Keratinocyte (primary cell): ENCODE measurements around the gene IL1RAP. TPM values are rescaled to one million over a fixed set of nuclear protein-coding genes. Genes with fewer than 3 reads are reported as not detected.

Experiments used
- DNase-seq: peaks from one replicate; pipeline ENCODE4 v3.0.0-alpha.2; 2011; ENCODE audit warnings: low read depth, missing footprints, low spot score
- FAIRE-seq: peaks from 2 replicates; lab custom pipeline; 2011; peaks lifted over from hg19 to GRCh38; lab: Jason Lieb, UNC
- H2AFZ ChIP-seq: 2 replicates; pipeline ENCODE4 v1.6.0; 2012; ENCODE audit warnings: low read length, control low read depth, inconsistent platforms; ENCODE audit not compliant: control insufficient read depth
- H3K27ac ChIP-seq: 2 replicates; pipeline ENCODE4 v1.5.1; 2011; ENCODE audit warnings: low read length; ENCODE audit not compliant: control insufficient read depth, insufficient read depth
- H3K27me3 ChIP-seq: 3 replicates; pipeline ENCODE4 v1.6.0; 2011; ENCODE audit warnings: low read length; ENCODE audit not compliant: control insufficient read depth, insufficient read depth; ENCODE audit errors: extremely low read depth
- H3K36me3 ChIP-seq, 2 experiments: 2 replicates in 1 of 2; 3 replicates in 1 of 2; pipeline ENCODE4 v1.5.1; 2011; ENCODE audit warnings: low read length in 2 of 2, mild to moderate bottlenecking in 1 of 2; ENCODE audit not compliant: control insufficient read depth in 2 of 2, insufficient read depth in 2 of 2; ENCODE audit errors: extremely low read depth in 1 of 2
- H3K4me1 ChIP-seq: 3 replicates; pipeline ENCODE4 v1.5.1; 2011; ENCODE audit warnings: low read length; ENCODE audit not compliant: control insufficient read depth, insufficient read depth; ENCODE audit errors: extremely low read depth
- H3K4me2 ChIP-seq: 3 replicates; pipeline ENCODE4 v1.6.0; 2011; ENCODE audit warnings: low read depth, low read length; ENCODE audit not compliant: control insufficient read depth, insufficient read depth; ENCODE audit errors: extremely low read depth
- H3K4me3 ChIP-seq, 3 experiments: fragments of 200-600 bp in 1 of 3; sonication (generic) in 1 of 3; 2 replicates in 2 of 3; 3 replicates in 1 of 3; pipeline ENCODE4 v1.5.1; 2011 to 2016; ENCODE audit warnings: low read length in 3 of 3, mild to moderate bottlenecking in 3 of 3, control low read depth in 2 of 3, inconsistent platforms in 1 of 3, low read depth in 1 of 3, mixed read lengths in 1 of 3, mixed run types in 1 of 3, moderate library complexity in 1 of 3; ENCODE audit not compliant: control insufficient read depth in 2 of 3, insufficient read depth in 2 of 3; ENCODE audit errors: extremely low read depth in 1 of 3
- H3K79me2 ChIP-seq: 2 replicates; pipeline ENCODE4 v1.6.0; 2012; ENCODE audit warnings: low read length; ENCODE audit not compliant: control insufficient read depth, insufficient read depth
- H3K9ac ChIP-seq: 3 replicates; pipeline ENCODE4 v1.6.0; 2011; ENCODE audit warnings: low read length; ENCODE audit not compliant: control insufficient read depth, insufficient read depth; ENCODE audit errors: extremely low read depth
- H3K9me1 ChIP-seq: 3 replicates; pipeline ENCODE4 v1.6.0; 2011; ENCODE audit warnings: low read length; ENCODE audit not compliant: control insufficient read depth, insufficient read depth; ENCODE audit errors: extremely low read depth
- H3K9me3 ChIP-seq: 2 replicates; pipeline ENCODE4 v1.5.1; 2012; ENCODE audit warnings: low read depth, low read length; ENCODE audit not compliant: control insufficient read depth
- H4K20me1 ChIP-seq: 3 replicates; pipeline ENCODE4 v1.6.0; 2011; ENCODE audit warnings: low read length; ENCODE audit not compliant: control insufficient read depth, insufficient read depth; ENCODE audit errors: extremely low read depth
- EZH2 ChIP-seq: IDR thresholded peaks from one replicate; pipeline ENCODE4 v1.6.1; 2012; ENCODE audit warnings: inconsistent platforms, mild to moderate bottlenecking, low read length, moderate library complexity
- dilution Hi-C: fragments of 300-500 bp; cut with MboI; formaldehyde crosslinking; loops from one replicate; pipeline ENCODE4 v1.7.0; 2020; ENCODE audit warnings: low sequenced_read_pairs; ENCODE audit not compliant: extremely low pct_ligation_motif_present
- polyA plus RNA-seq, 5 experiments: library from polyadenylated mRNA; depleted of rRNA in 3 of 5; stranded (reverse) in 3 of 5; stranded (forward) in 1 of 5; unstranded in 1 of 5; fragments of >200 nt; gene quantifications; 1 replicate in 1 of 5; 2 replicates in 3 of 5; 3 replicates in 1 of 5; pipeline versions ENCODE4 v1.2.1 to v1.2.3, GENCODE V29; 2011 to 2012; ENCODE audit warnings: missing spikeins in 2 of 5, low read depth in 1 of 5, low replicate concordance in 1 of 5
- TF ChIP-seq, protein P1 (sequence below), 3 experiments: IDR thresholded peaks in 1 of 3; conservative IDR thresholded peaks in 1 of 3; optimal IDR thresholded peaks in 1 of 3; 2 replicates in 2 of 3; 3 replicates in 1 of 3; pipeline versions ENCODE3 to v1.5.1; 2011; ENCODE audit warnings: low read length in 3 of 3, mild to moderate bottlenecking in 3 of 3, moderate library complexity in 2 of 3, control low read depth in 1 of 3, inconsistent platforms in 1 of 3; ENCODE audit not compliant: insufficient read depth in 2 of 3; ENCODE audit errors: extremely low read depth in 1 of 3

IL1RAP gene
- polyA plus RNA-seq, 1 donor (not counting 4 experiments of a cell fraction or from before 2014, with no cell fraction given), result 69.7 TPM

DNA sequence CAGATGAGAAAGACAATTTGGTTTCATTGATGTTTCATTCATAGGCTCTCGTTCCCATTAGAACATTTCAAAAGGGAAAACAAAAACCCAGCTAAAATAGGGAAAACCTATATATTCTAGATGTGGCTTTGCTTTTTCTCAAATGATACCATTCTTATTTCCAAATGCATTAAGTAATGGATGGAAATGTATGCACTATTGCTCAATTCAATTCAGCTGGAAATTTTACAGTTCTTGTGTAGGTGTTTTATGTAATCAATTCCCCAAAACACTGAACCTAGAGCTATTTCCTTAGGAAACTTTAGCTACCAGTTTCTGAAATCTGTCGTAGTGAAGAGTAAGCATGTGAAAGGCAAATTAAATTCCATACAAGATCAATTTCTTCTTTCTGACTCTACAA lies 11.7 kb downstream of the IL1RAP start:
- dilution Hi-C loops, result no loop called here

DNA sequence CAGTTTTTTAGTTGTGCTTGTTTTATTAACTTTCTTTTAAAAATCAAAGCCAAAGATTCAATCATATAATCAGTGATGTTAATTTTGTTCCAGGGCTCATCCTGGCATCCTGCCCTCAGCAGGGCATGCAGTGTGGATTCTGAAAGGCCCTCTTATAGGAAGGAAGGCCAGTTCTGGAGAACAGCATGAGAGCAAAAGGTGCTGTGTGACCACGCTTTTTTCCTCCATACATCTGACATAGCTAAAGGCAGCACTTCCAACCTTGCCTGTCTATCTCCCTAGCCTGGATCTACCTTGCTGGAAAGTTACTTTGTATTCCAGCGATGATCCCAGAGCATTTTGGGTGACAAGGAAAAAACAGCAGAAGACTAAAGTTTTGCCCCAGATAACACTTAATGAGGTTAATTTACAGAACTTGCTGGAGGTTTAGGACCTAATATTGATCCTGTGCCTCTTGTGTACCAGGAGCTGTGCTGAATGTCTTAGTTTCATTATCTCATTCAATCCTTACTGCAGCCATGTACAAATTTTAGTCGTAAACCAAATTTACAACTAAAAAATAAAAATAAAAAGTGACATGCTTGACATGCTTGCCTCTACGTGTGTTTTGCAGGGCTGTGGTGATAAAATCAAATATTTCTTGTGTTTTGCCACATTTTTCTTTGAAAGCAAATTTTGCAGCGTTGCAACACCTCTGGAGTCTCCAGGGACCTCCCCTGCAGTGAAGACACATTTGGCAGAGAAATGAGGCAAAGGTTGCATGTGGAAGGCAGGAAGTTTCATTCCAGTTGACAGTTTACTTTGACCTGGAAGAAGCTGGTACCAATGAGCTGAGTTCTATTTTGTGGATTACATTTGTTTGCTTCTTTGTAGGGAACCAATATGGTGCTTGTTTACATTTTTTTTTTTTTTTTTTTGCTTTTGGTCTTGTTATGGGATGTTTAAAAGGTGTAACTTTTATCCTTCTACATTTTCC lies 13.2 kb downstream of the IL1RAP start:
- Histone ChIP-seq H3K27me3 (no peaks in the 10 kb centered on the region), H3K9ac (peak overlapping the region; percentile 11), H3K27ac (peak overlapping the region; percentile 58), H3K9me3 (no peaks in the 10 kb centered on the region), H3K4me1 (peaks cover 56% of the 10 kb centered on the region), H3K9me1 (no peaks in the 10 kb centered on the region), H3K79me2 (peaks cover 72% of the 10 kb centered on the region), H4K20me1 (no peaks in the 10 kb centered on the region), H2AFZ (no peak overlapping the region), H3K4me2 (peak overlapping the region; percentile 66), H3K36me3 (peaks cover 4 to 8% of the 10 kb centered on the region in 2 experiments), H3K4me3 (peak overlapping the region in 1 of 3 experiments; percentile 6)
- TF ChIP-seq EZH2, result no peak
- DNase-seq (no peak), FAIRE-seq (peak; percentile 75)
- dilution Hi-C loops, result no loop called here

More for the DNA sequence above, 11.7 kb downstream of the IL1RAP start:
- H3K36me3 ChIP-seq, result peaks cover 7 to 10% of the 10 kb centered on the region in 2 experiments
- no peak overlapping the region for H3K4me2 ChIP-seq
- no peak for FAIRE-seq
- no peak for DNase-seq
- H4K20me1 ChIP-seq, result no peaks in the 10 kb centered on the region
- H2AFZ ChIP-seq, result no peak overlapping the region
- no peak for TF ChIP-seq EZH2
- TF ChIP-seq, protein P1, sequence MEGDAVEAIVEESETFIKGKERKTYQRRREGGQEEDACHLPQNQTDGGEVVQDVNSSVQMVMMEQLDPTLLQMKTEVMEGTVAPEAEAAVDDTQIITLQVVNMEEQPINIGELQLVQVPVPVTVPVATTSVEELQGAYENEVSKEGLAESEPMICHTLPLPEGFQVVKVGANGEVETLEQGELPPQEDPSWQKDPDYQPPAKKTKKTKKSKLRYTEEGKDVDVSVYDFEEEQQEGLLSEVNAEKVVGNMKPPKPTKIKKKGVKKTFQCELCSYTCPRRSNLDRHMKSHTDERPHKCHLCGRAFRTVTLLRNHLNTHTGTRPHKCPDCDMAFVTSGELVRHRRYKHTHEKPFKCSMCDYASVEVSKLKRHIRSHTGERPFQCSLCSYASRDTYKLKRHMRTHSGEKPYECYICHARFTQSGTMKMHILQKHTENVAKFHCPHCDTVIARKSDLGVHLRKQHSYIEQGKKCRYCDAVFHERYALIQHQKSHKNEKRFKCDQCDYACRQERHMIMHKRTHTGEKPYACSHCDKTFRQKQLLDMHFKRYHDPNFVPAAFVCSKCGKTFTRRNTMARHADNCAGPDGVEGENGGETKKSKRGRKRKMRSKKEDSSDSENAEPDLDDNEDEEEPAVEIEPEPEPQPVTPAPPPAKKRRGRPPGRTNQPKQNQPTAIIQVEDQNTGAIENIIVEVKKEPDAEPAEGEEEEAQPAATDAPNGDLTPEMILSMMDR (optimal IDR thresholded peaks at IDR 0.05 in 1 of 3, IDR thresholded peaks at IDR 0.05 in 1 of 3, conservative IDR thresholded peaks at IDR 0.05 in 1 of 3; ENCODE audit: extremely low read depth in 1 of 3, insufficient read depth in 2 of 3, low read length in 3 of 3), result no peak
- peaks cover 86% of the 10 kb centered on the region for H3K79me2 ChIP-seq
- H3K27ac ChIP-seq, result peak overlapping the region; percentile 37
- H3K9me3 ChIP-seq, result no peaks in the 10 kb centered on the region
- no peak overlapping the region for H3K9ac ChIP-seq
- no peak overlapping the region for H3K4me3 ChIP-seq
- H3K27me3 ChIP-seq, result no peaks in the 10 kb centered on the region
- peaks cover 42% of the 10 kb centered on the region for H3K4me1 ChIP-seq
- H3K9me1 ChIP-seq, result no peaks in the 10 kb centered on the region
